ENCODE data around the gene MOBP. TPM values are rescaled to one million over a fixed set of nuclear protein-coding genes. Genes with fewer than 3 reads are reported as not detected.

MOBP gene
- total RNA-seq, 1 donor from 2014 or later = not detected

GRCh38 chr3:39521456-39521855 lies 54.0 kb downstream of the MOBP start:
- ATAC-seq = no peak
- intact Hi-C loops (cut with micrococcal nuclease) = no loop called here
- no peak for DNase-seq

DNA sequence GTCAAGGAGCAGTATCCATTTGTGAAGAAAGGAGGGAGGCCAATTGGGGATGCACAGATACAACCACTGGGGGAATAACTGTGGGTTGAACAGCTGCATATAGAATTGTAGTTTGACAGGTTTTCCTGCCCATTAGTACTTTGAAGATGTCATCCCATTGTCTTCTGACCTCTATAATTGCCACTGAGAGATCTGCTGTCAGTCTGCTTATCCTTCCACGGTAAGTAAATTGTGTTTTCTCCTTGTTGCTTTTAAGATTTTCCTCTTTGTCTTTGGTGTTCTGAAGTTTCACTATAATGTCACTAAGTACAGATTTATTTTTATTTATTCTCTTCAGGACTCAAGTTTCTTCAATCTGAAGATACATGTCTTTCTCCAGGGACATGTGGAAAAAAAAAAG lies 56.6 kb downstream of the MOBP start:
- DNase-seq (no peak), ATAC-seq (no peak)

DNA sequence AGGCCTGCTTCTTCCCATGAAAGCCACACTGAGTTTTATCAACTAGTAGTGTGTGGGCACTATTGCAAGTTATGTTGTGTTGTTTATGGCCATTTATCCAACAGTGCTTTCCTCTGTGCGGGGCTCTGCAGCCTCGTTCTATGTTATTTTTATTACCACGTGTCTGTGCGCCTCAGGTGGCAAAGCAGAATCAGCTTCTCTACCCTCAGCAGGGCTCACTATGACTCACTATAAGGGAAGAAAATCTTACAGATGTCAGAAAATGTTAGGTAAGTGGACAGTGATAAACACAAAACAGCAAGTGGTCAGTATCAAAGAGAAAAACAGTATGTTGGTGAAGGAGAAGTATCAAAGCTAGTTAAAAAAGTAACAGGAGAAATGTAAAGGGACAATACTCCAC lies 61.4 kb downstream of the MOBP start:
- ATAC-seq (no peak), DNase-seq (no peak)
- intact Hi-C loops (cut with micrococcal nuclease) = no loop called here

More for the DNA sequence above, 56.6 kb downstream of the MOBP start:
- intact Hi-C loops (cut with micrococcal nuclease) = no loop called here

- intact Hi-C loops (cut with micrococcal nuclease) = no loop called here
- no peak for DNase-seq
- no peak for ATAC-seq
These were observed 62.1 kb downstream of the MOBP start for GRCh38 chr3:39529577-39529976.

- intact Hi-C loops (cut with micrococcal nuclease) = no loop called here
- no peak for ATAC-seq
- DNase-seq = no peak
These were observed 63.6 kb downstream of the MOBP start for GRCh38 chr3:39531066-39531465.

- DNase-seq = no peak
- ATAC-seq = peak; percentile 30
- intact Hi-C loops (cut with micrococcal nuclease) = no loop called here
These were observed 64.2 kb downstream of the MOBP start for GRCh38 chr3:39531665-39532064.

DNA sequence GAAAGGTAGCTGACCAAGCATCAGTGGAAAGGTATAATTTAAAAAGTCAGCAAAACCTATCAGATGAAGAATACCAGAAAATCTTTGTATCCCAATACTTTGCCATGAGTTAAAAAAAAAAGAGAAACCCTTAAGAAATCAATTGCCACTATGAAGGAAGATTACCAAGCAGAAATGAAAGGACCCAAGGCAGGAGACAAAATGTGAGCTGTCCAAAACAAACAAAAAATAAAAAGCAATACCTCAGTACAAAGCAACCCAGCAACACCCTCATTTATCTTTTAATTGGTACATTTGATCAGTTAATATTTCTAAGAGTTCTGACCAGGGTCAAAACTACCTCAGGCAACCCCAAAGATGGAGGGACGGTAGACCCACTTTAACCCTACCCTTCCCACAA lies 65.3 kb downstream of the MOBP start:
- ATAC-seq (no peak), DNase-seq (no peak)
- intact Hi-C loops (cut with micrococcal nuclease) = no loop called here

DNA sequence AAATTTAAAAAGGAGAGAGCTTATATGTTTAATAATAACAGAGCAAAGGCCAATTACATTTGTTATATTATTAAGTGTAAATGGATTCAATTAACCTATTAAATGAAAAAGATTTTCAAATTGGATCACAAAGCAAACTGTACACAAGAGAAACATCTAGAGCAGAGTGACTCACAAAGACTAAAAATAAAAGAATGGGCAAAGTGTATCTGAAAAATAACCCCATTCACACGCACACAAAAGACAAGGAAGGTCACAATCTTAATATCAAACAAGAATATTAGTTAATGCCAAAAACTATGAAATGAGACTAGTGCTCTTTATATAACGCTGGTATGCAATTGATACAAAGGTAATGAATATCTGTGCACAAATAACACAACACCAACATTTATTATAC lies 65.7 kb downstream of the MOBP start:
- DNase-seq (no peak), ATAC-seq (no peak)
- intact Hi-C loops (cut with micrococcal nuclease) = no loop called here

DNA sequence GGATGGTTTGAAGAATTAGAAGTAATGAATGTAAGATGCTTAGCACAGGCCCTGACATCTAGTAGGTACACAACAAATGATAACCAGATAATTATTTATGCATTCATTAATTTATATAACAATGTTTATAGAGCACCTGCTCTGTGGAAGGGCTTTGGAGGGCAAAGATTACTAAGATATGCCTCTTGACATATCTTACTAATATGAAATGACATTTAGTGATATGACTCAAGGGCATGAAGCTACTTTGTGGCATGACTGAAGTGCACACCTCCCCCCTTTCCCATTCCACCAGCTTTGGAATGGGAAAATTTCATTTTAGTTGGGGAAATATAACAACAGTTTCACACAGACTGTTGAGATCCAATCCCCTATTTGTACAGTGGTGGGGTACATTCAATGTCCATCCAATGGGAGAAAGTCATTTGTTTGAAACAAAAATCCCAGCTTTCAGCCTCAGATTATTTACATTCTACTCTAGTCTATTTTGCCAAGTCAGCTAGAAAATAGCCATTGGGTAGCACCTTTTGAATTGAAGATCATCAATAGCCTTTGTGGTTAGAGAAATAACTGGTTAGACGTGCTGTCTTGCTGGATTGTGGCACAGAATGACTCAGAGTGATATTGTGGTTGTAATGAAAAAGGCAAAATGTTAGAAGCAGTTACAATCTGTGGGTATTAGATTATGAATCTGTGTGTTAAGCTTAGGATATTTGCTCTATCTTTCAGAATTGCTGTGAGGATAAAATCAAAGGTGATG lies 72.9 kb downstream of the MOBP start:
- intact Hi-C loops (cut with micrococcal nuclease) = no loop called here
- DNase-seq = no peak
- ATAC-seq = no peak

GRCh38 chr3:39541442-39541841 lies 74.0 kb downstream of the MOBP start:
- intact Hi-C loops (cut with micrococcal nuclease) = no loop called here
- ATAC-seq (no peak), DNase-seq (no peak)

- no peak for ATAC-seq
- intact Hi-C loops (cut with micrococcal nuclease) = no loop called here
These were observed 74.4 kb downstream of the MOBP start for GRCh38 chr3:39541917-39542329.

DNA sequence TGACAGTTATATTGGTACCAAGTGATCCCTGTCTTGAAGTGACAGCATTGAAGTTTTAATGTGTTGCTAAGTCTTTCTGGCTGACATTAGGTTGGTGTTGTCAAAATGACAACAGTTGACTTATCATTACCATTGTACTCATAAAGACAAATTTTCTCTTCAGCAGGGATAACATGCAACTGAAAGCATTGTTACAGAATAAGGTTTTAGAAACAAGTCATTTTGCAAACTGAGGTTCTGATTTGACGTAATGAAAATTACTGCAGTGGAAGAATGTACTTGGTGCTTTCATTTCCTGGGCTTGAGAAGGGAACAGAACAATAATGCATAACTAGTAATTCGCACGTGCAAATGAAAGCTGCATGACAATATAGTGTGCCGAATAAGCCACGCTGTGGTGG lies 75.1 kb downstream of the MOBP start:
- DNase-seq (no peak), ATAC-seq (no peak)
- intact Hi-C loops (cut with micrococcal nuclease) = no loop called here

More at GRCh38 chr3:39541917-39542329, 74.4 kb downstream of the MOBP start:
- DNase-seq = no peak

DNA sequence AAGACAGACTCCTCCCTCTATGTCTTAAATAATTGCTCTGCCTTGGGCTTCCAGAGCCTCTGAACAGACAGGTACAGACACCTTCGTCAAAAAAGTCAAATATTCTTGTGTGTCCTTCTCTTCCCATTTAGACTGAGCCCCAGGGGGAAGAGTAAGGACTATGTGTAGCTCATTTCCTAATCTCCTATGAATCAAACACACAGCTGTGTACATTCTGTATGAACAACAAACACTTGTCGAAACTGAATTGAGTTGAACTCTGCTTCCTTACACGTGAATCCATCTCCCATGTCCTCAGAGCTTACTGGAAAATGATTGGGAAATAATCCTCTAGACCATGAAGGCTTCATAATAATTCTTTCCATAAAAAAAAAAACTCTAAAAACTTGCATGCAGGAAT lies 80.8 kb downstream of the MOBP start:
- DNase-seq (no peak), ATAC-seq (no peak)
- intact Hi-C loops (cut with micrococcal nuclease) = no loop called here

DNA sequence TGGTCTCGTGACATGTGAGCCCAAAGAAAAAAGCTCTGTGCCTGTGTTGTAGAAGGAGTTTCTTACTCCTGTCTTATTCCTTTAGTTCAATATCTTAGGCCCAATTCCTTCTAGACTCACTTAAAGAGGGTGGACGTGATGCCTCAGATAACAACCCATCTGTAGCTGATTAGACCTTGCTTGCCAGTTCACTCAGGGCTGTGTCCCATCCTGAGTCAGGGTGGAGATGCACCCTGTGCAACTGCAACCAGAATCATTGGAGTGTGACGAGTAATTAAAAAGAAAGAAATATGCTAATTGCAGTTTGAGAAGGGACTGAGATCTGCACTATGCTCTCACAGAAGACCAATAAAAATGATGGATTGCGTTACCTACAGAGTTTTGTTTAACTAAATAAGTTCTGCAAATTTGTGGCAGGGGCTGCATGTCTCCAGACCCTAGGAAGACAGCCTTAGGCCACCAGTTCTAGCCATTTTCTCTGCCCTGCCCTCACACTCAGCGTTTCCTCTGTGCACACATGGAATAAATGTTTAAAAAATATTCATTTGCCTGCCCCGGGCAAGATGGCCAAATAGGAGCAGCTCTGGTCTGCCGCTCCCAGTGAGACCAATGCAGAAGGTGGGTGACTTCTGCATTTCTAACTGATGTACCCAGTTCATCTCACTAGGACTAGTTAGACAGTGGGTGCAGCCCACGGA lies 83.0 kb downstream of the MOBP start:
- no peak for DNase-seq
- ATAC-seq = no peak
- intact Hi-C loops (cut with micrococcal nuclease) = no loop called here

Other genes starting within 250 kb of the MOBP start
- 1.7 TPM for gene CX3CR1, start 187.6 kb upstream of the MOBP start, total RNA-seq
- not detected for gene CCR8, start 138.0 kb upstream of the MOBP start, total RNA-seq
- 15.4 TPM for gene SLC25A38, start 84.3 kb upstream of the MOBP start, total RNA-seq
- gene RPSA, start 61.0 kb upstream of the MOBP start, total RNA-seq = 372 TPM

Data from left ventricle myocardium superior (tissue), 1 donor.